ENCODE results near the gene ARSJ.
A peak's percentile ranks its signal among the peaks of the same experiment; 100 is the strongest.

The ARSJ gene

DNA sequence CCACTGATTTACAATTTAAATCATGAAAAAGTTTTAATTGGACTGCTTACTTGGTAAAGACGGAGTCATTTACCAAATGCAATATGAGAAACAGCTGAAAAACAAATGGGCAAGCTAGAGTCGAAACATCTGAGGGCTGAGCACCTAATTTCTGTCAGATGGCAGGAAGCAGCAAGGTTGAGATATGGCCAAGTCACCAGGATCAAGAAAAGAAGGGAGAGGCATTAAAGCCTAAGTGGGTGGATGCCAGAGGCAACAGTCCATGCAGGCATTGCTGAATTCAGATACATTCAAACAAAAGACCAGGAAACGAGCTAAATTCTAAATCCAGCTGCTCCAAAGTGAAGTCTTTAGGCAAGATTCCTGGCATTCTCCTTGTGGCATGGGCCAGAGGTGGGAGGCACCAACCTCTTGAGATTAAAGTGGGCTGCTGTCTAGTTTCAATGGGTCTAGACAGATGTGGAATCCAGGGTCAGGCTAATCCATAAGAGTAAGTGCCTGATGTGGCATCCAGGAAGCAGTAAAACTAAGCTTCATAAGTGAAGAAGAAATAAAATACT is 8.0 kb upstream of the ARSJ start:
- peak; percentile 18 for DNase-seq (ENCODE audit: low read depth, low spot score)

DNA sequence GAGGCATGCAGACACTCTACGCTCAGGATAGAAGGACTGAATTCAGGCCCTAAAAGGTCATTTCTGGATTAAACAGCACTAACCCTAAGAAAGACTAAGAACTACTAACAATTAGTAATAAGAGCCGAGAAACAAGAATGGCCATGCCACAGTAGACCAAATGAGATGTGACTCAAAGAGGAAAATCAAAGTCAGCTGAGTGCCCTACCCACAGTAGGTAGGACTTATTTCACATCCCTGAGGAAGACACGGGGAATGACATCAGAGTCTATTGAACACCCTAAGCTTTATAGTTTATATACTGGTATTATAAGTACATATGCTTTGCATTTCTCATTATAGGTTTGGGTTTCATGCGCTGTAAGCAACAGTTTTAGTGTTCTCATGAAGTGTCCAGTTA is 2.7 kb upstream of the ARSJ start:
- DNase-seq (ENCODE audit: low read depth, low spot score), result no peak

DNA sequence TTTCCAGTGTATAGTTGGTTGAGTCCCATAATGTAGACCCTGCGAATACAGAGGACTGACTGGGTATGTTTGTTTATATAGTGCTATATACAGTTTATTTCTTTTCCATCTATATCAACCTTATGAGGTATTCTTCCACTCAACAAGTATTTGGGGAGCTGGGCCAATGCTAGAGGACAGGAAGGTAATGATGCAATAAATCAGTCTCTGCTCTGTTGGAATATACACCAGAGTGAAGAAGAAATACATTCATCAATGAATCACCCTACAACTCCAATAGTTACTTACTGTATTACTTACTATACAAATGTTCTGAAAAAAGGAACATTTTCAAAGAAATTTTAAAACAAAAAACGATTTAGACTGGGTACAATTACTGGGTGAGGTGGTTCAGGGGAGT is 2.1 kb upstream of the ARSJ start:
- DNase-seq (ENCODE audit: low read depth, low spot score), result no peak

DNA sequence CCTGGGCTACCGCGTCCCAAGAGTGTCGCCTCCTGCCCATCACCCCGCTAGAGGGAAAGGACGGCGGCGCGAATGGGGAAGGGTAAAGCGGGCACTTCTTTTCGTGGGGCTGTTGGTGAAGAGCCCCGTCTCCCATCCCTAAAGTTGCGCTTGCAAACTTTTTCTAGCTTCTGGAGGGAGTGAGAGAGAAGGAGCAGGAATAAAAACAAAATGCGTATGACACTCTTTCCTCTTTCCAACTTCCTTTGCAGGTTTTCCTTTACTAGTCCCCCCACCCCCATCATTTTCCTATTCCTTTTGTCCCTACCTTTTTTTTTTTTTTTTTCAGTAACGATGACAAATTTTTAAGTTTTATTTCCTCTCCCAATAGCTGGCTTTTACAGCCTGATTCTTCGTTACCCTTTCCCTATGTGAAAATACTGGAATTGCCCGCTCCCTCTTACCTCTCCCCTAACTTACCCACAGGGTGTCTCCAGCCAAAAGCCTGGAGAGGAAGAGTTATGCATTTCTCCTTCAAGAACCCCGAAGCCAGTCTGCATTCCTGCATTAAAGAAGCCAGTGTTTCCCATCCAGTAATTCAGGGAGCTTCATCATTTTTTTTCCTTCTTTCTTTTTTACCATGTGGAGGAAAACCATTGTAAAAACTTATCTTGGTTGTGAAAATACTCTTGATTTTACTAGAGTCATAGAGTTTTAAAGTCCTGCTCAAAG is 613 bp upstream of the ARSJ start:
- DNase-seq (ENCODE audit: low read depth, low spot score), result peak; percentile 18

DNA sequence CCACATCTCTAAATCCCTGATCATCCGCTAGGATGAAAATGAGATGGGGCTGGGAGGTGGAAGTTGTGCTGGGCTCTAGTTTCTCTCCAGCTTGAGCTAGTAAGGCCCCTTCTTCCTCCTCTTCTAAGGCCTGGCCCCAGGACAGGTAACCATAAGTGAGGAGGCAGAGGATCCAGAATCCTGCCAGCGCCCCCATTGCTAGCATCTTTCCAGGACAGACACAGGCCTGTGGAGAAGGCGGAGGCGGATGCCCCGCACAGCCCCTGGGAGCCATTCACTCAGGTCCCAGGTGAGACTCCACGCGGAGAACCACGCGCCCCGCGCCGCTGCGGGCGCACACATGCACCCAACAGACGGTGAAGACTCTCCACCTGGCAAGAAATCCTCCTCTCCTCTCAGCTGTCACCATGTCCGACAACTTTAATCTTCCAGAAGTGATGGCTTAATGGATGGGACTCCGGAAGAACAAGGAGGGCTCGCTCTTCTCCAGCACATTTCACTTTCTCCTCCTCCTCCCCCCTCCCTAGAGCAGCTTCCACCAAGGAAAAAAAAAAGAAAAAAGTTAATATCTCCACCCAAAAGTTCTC is 793 bp downstream of the ARSJ start:
- peak; percentile 29 for DNase-seq (ENCODE audit: low read depth, low spot score)

DNA sequence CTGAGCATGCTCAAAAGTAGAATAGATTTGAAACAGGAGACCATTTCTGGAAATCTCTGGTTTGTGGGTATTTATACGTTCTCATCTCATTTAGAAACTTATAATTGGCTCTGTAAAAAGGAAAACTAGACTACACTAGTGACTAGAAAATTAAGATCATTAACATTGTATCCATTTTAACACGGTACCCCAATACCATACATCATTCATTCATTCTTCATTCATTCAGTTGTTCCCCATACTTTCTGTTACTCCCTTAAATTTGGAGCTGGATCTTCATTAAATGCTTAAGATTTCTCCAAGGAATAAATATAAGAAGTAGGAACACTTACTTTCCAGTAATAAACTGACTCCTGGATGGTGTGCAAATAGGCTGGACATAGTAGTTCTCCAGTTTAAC is 1.3 kb downstream of the ARSJ start:
- DNase-seq (ENCODE audit: low read depth, low spot score), result no peak

DNA sequence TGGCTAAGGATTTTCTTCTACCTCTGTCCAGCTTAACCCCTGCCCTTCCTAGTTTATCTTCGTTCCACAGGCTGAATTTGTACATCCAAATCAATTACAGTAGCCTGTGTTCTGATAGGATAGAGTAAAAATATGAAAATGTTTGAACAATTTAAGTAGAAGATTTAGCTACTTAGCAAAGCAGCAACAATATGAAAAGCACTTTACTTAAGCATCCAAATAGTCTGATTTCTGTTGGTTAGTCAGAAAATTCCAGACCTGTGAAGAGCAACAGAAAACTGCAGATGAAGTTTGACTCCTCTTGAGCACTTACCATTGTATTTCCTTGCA is 2.0 kb downstream of the ARSJ start:
- no peak for DNase-seq (ENCODE audit: low read depth, low spot score)

DNA sequence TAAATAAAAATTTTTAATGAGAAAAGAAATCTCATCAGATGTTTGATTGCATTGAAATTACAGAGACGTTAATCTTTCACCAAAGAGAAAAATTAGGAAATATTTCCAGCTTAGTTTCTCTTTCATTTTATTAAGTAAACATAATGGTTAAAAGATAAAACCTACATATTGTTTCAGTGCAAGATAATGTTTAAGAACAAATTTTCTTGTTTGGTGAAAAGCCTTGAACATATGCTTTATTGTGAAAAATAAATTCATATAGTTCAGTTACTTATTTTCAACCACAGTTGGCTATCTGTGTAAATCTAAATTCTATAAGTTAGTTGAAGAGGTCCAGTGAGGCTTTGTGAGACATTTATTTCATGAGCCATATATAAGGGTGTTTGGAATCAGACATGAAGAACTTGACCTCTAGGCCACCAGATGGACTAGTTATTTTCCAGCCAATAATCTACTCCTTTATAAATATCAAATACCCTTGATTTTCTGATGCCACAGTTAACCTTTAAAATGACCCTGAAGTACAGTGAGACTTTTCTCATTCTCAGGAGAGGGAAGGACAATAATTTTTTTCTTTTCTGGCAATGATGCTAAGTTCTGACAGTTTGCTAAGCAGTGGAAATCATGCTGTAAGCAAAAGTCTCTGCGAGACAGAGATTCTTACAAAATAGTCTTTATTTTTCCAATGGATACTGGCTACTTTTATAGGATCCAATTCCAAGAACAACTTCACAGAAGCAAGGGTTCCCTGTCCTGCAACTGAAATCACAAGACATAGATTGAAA is 2.5 kb downstream of the ARSJ start:
- no peak for DNase-seq (ENCODE audit: low read depth, low spot score)

DNA sequence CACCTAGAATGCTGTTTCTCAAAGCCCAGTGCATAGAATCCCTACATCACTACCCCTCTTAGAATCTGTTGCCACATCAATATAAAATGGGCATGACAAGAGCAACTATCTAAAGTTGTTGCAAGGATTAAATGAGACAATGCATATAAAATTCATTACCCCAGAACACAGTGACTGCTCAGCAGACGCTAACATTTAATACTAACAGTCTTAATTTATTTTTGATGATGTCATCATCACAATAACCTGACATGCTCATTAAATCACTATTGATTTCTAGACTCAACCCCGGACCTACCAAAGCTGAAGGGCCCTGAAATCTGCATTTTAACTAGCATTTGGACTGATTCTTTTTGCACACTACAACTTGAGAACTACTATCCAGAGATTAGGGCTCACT is 3.9 kb downstream of the ARSJ start:
- DNase-seq (ENCODE audit: low read depth, low spot score), result no peak

DNA sequence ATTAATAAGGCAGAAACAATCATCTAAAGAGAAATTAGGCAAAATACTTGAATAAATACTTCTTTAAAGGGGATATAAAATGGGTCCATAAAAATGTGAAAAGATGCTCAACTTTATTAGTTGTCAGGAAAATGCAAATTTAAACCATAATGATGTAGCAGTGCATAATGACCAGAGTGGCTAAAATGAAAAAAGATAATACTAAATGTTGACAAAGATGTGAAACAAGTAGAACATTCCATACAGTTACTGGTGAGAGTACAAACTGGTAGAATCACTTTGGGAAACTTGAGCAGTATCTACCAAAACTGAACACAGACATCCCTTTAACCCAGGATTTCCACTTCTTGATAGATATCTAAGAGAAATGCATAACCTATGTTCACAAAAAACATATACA is 5.0 kb downstream of the ARSJ start:
- DNase-seq (ENCODE audit: low read depth, low spot score), result no peak

DNA sequence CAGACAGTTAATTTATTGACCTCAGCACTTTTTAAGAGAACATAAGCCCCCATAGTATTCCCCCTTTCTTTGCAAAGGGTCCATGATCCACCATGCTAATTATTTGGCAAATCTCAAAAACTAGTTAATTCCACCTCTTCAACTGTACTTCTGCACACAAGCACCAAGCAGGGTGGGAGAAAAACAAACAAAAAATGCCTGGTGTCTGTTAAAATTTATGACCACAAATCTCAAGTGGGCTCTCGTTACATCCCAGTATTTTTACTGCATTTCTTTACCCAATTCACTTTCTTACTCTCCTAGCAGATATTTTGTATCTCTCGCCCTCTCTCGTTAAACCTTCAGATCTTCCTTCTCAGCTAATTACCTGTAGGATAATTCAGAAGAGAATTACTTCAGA is 6.1 kb downstream of the ARSJ start:
- no peak for DNase-seq (ENCODE audit: low read depth, low spot score)

DNA sequence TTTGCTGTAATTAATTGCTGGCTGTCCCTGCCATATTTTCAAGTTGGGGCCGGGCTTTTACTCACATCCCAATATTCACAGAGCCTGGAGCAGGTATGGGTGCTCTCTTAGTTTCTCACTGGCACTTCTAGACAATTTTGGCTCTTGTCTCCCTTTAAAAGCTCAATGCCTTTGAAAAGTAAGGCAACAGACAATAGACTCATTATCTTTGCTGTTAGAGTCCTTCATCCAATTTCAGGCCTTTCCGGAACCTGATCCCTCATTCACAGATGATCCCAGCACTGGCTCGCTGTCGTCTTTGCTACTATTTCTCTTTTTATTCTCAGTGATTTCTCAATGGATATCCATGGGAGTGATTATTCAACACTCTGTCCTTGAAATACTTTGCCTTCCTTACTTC is 6.7 kb downstream of the ARSJ start:
- DNase-seq (ENCODE audit: low read depth, low spot score), result no peak

DNA sequence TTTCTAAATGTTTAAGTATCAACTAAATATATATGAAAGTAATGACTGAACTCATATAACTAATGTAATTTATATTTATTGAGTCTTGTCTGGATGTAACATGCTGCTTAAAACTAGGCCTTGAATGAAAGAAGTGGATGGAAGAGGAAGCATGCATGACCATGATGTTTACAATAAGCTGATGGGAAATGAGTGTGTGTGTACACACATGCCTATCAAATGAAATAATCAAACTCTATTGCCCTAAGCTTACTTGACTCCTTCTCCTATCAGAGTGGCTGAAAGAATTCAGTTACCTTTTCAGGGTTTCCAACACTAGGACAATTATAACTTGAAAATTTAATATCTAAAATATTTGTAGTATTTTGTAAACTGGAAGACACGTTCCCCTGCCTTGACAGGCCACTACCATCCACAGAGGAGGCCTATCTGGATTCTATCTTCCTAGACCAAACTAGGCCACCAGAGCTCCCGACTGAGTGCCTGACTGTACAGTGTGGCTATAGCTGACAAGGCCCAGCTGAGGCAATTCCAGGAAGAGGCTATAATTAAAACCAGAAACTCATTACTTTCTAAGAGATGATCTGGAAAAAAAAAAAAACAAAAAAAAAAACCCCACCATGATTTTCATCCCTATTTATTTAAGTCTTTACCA is 7.6 kb downstream of the ARSJ start:
- DNase-seq (ENCODE audit: low read depth, low spot score), result no peak

DNA sequence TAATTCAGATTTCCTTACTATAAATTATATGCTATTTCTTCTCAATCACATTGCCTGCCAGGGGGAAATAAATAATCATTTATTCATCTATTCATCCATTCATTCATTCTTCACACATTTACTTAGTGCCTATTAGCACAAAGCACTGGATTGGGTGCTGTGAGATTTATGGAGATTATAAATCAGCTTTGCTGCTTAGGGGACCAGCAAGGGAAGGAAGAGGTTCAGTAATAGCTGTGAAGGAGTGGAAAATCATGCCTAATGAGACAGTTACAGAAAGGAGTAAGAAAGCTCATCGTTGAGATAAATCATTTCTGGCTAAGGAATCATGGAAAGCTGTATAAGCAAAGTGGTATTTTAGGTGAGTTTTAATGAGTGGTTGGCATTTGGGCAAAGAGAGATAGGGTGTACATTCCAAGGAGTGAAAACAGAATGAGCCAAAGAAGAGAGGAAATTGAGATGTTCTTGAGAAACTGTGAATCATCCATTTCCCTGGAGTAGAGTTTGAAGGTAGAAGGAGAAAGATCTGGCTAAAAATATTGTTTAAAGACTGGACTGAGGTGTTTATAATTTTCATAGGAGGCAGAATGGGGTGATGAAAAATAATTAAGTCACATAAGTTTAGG is 9.6 kb downstream of the ARSJ start:
- DNase-seq (ENCODE audit: low read depth, low spot score), result no peak

DNA sequence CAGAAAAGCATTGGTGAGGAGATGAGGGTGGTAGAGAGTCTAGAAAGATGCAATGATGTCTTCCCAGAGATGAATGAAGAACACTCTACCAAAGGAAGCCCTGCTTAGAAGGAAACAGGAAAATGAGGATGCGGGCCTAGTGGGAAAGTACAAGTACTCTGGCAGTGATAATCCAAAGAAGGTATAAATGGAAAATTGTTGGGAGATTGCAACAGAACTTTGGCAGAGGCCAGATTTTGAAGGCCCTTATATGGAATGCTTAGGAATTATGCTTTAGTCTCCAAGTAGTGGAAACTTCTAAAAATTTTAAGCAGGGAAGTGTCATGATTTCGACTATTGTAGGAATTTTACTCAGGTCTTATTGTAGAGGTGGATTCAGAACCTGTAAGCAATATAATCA is 11.0 kb downstream of the ARSJ start:
- DNase-seq (ENCODE audit: low read depth, low spot score), result no peak

DNA sequence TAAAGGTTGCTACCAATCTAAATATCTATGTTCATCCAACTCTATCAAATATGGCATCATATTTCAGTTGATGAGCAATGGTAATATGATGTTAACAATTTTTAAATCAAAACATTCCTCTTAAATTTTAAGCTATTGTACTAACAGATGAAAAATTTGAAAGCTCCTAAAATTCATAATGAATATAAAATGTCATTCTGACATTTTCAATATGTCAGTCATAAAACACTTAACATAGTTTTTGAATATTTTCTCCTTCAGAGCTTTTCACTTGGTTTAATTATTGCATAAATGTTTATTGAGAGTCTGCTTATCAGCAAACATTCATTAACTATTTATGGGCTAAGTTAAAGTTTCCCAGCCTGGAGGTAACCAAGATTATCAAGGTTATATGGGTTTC is 11.8 kb downstream of the ARSJ start:
- no peak for DNase-seq (ENCODE audit: low read depth, low spot score)

DNA sequence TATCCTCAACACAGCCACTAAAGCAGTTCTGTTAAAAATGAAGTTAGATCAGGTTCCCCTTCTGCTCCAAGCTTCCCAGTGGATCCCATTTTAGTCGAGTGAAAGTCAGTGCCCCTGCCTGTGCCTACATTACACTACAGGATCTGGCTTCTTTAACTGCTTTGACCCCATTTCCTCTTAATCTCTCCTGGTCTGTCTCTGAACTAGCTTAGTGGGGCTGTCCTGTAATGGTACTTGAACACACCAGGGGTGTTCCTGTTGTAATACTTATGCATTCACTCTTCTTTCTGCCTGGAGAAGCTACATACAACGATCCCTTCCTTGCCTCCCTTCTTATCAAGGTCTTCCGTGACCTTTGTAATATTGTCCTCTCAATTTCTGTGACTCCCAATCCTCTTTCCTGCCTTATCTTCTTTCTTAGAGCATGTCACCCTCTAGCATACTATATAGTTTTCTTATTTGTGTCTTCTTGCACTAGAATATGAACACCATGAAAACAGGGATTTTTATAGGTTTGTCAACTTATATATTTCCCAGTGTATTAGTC is 16.7 kb downstream of the ARSJ start:
- no peak for DNase-seq (ENCODE audit: low read depth, low spot score)

DNA sequence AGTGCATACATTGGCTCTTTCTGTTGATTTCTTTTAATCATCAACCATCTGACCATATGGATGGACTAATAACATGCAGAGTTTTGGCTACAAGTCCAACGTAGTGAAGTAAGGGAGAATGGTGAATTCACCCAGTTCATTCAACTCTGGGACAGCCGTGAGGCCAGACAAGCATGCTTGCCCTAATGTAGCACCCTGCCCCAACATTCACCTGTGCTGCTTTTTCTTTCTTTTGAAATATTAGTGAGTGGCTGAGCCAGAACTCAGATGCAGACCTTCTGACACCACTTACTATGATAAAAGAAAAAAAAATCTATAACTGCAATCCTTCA is 17.5 kb downstream of the ARSJ start:
- no peak for DNase-seq (ENCODE audit: low read depth, low spot score)

DNA sequence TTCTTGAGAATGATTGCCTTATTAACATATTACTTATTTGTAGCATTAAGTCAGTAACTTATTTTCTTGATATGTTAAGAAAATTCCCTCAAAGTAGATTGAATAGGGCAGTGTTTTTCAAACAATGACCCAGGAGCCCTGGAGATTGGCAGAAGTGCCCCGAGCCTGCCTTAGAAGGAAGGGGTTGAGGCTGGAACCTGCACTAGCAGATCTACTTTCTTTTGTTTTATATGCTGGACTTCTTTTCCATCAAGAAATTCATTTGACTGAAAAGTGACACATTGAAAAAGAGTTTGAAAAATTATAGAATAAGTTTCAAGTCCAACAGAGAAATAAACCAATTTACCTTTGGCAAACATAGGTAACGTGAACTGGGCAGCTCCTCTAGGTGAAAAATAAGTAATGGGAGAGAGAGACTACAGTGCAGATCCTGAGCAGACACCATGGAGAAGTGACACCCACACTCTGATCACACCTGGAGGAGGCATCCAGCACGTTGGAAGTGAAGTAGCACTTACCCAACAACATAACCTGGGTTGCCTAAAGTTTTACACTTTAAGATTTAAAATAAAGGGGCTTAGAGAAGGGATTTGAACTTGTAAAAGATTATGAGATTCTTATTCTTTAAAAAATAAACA is 18.6 kb downstream of the ARSJ start:
- DNase-seq (ENCODE audit: low read depth, low spot score), result no peak

DNA sequence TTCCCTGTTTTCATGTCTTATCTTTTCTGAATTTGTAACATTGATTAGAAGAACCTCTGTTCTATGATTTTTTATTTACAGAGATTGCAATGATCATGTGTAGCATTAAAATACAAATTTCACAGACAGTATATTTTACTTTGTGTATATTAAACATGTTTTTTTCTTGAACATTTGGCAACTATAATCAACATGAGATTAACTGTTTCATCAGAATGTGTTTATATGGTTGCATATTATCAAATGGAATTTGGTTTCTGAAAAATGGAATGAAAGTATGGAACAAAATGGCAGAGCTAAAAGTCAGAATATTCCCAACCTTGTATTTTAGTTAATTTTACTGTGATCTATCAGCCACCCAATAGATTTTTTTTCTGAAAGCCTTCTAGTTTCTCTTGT is 19.9 kb downstream of the ARSJ start:
- no peak for DNase-seq (ENCODE audit: low read depth, low spot score)
